Measurements from ENCODE around the gene TSC22D2.
"Not testable (repeated sequence)": the region's sequence is repeated elsewhere in the genome, so short reads cannot be mapped to it uniquely, and the experiment has no call there.

Gene TSC22D2

GRCh38 chr3:150494411-150494977, 86.4 kb downstream of the TSC22D2 start:
- no peak for DNase-seq

GRCh38 chr3:150495149-150495548, 87.1 kb downstream of the TSC22D2 start:
- DNase-seq, result no peak

- peak; percentile 4 for DNase-seq
These were observed 87.6 kb downstream of the TSC22D2 start for GRCh38 chr3:150495563-150496168.

GRCh38 chr3:150497956-150498355, 89.9 kb downstream of the TSC22D2 start:
- no peak for DNase-seq

GRCh38 chr3:150500960-150501359, 92.9 kb downstream of the TSC22D2 start:
- not testable (repeated sequence) for DNase-seq

- no peak for DNase-seq
These were observed 95.5 kb downstream of the TSC22D2 start for GRCh38 chr3:150503402-150504099.

- DNase-seq, result no peak
These were observed 96.4 kb downstream of the TSC22D2 start for GRCh38 chr3:150504483-150504882.

GRCh38 chr3:150508401-150508800, 100.3 kb downstream of the TSC22D2 start:
- DNase-seq, result no peak

GRCh38 chr3:150509780-150510179, 101.7 kb downstream of the TSC22D2 start:
- DNase-seq, result no peak

GRCh38 chr3:150511122-150511821, 103.2 kb downstream of the TSC22D2 start:
- DNase-seq, result no peak

GRCh38 chr3:150515210-150515609, 107.1 kb downstream of the TSC22D2 start:
- no peak for DNase-seq

Measured in NCI-H1092 (cell line).